GM18511 (cell line): ENCODE measurements around the gene B2M.
"Not testable (repeated sequence)": the region's sequence is repeated elsewhere in the genome, so short reads cannot be mapped to it uniquely, and the experiment has no call there.

Experiments
- ATAC-seq: cut with Tn5 transposase; IDR thresholded peaks from one replicate; pipeline ENCODE4 v1.9.1; 2021; ENCODE audit warnings: mild to moderate bottlenecking, moderate library complexity; ENCODE audit not compliant: unreplicated experiment

B2M gene

GRCh38 chr15:44697014-44697413 lies 14.3 kb upstream of the B2M start:
- ATAC-seq = no peak

DNA sequence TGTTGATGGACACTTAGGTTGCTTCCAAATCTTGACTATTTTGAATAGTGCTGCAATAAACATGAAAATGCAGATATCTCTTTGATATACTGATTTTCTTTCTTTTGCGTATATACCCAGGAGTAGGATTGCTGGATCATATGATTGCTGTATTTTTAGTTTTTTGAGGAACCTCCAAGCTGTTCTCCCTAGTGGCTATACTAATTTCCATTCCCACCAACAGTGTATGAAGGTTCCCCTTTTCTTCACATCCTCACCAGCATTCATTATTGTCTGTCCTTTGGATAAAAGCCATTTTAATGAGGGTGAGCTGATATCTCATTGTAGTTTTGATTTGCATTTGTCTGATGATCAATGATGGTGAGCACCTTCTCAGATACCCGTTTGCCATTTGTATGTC lies 12.7 kb upstream of the B2M start:
- no peak for ATAC-seq

DNA sequence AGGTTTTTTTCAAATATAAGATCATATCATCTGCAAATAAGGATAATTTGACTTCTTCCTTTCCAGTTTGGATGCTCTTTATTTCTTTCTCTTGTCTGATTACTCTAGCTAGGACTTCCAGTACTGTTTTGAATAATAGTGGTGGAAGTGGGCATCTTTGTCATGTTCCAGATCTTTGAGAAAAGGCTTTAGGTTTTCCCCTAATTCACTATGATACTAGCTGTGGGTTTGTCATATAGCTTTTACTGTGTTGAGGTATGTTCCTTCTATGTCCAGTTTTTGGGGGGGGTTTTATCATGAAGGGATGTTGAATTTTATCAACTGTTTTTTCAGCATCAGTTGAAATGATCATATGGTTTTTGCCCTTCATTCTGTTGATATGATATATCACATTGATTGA lies 10.6 kb upstream of the B2M start:
- not testable (repeated sequence) for ATAC-seq

DNA sequence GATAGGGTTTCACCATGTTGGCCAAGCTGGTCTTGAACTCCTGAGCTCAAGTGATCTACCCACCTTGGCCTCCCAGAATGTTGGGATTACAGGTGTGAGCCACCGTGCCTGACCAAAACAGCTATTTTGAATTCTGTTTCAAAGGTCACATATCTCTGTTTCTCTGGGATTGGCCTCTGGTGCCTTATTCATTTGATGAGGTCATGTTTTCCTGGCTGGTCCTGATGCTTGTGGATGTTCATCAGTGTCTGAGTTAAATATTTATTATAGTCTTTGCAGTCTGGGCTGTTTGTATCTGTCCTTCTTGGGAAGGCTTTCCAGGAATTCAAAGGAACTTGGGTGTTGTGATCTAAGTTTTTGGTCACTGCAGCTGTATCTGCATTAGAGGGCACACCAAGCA lies 5.3 kb upstream of the B2M start:
- ATAC-seq = no peak

GRCh38 chr15:44706401-44706800 lies 4.9 kb upstream of the B2M start:
- ATAC-seq = no peak

DNA sequence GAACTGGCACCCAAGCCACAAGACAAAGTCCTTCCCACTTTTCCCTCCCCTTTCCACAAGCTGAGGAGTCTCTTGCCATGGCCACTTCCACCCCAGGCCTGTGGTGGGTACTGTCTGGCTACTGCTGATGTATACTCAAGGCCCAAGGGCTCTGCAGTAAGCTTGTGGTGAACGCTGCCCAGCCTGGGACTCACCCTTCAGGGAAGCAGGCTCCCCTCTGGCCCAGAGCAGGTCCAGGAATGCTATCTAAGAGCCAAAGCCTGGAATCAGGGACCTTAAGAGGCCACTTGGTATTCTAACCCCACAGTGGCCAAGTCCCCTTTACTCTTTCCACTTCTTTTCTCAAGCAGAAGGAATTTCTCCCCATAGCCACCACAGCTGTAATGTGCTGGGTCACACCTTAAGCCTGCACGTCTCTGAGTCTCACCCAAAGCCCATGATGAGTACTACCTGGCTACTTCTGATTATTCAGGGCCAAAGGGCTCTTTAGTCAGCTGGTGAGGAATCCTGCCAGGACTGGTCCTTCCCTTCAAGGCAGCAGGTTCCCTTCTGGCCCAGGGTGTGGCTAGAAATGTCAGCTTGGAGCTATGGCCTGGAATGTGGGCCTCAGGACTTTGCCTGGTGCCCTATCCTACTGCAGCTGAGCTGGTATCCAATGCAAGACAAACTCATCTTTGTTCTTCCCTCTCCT lies 4.2 kb upstream of the B2M start:
- ATAC-seq = no peak

GRCh38 chr15:44710236-44711095 lies 851 bp upstream of the B2M start:
- peak; percentile 34 for ATAC-seq

- peak; percentile 16 for ATAC-seq
Measured at GRCh38 chr15:44711743-44712345, 527 bp downstream of the B2M start.

- ATAC-seq = peak; percentile 24
Measured at GRCh38 chr15:44712346-44713005, 1.2 kb downstream of the B2M start.

GRCh38 chr15:44713006-44713966 lies 2.0 kb downstream of the B2M start:
- ATAC-seq = no peak

GRCh38 chr15:44715142-44715796 lies 4.0 kb downstream of the B2M start:
- ATAC-seq = no peak

DNA sequence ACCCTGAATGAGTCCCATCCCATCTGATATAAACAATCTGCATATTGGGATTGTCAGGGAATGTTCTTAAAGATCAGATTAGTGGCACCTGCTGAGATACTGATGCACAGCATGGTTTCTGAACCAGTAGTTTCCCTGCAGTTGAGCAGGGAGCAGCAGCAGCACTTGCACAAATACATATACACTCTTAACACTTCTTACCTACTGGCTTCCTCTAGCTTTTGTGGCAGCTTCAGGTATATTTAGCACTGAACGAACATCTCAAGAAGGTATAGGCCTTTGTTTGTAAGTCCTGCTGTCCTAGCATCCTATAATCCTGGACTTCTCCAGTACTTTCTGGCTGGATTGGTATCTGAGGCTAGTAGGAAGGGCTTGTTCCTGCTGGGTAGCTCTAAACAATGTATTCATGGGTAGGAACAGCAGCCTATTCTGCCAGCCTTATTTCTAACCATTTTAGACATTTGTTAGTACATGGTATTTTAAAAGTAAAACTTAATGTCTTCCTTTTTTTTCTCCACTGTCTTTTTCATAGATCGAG lies 4.5 kb downstream of the B2M start:
- no peak for ATAC-seq

DNA sequence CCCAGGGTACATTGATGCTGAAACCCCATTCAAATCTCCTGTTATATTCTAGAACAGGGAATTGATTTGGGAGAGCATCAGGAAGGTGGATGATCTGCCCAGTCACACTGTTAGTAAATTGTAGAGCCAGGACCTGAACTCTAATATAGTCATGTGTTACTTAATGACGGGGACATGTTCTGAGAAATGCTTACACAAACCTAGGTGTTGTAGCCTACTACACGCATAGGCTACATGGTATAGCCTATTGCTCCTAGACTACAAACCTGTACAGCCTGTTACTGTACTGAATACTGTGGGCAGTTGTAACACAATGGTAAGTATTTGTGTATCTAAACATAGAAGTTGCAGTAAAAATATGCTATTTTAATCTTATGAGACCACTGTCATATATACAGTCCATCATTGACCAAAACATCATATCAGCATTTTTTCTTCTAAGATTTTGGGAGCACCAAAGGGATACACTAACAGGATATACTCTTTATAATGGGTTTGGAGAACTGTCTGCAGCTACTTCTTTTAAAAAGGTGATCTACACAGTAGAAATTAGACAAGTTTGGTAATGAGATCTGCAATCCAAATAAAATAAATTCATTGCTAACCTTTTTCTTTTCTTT lies 5.8 kb downstream of the B2M start:
- ATAC-seq = no peak

DNA sequence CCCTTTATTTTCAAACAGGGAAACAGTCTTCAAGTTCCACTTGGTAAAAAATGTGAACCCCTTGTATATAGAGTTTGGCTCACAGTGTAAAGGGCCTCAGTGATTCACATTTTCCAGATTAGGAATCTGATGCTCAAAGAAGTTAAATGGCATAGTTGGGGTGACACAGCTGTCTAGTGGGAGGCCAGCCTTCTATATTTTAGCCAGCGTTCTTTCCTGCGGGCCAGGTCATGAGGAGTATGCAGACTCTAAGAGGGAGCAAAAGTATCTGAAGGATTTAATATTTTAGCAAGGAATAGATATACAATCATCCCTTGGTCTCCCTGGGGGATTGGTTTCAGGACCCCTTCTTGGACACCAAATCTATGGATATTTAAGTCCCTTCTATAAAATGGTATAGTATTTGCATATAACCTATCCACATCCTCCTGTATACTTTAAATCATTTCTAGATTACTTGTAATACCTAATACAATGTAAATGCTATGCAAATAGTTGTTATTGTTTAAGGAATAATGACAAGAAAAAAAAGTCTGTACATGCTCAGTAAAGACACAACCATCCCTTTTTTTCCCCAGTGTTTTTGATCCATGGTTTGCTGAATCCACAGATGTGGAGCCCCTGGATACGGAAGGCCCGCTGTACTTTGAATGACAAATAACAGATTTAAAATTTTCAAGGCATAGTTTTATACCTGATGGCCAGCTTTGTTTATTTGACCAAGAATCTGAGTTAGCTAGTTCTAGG lies 7.0 kb downstream of the B2M start:
- no peak for ATAC-seq

- no peak for ATAC-seq
Measured at GRCh38 chr15:44718927-44719292, 7.6 kb downstream of the B2M start.

DNA sequence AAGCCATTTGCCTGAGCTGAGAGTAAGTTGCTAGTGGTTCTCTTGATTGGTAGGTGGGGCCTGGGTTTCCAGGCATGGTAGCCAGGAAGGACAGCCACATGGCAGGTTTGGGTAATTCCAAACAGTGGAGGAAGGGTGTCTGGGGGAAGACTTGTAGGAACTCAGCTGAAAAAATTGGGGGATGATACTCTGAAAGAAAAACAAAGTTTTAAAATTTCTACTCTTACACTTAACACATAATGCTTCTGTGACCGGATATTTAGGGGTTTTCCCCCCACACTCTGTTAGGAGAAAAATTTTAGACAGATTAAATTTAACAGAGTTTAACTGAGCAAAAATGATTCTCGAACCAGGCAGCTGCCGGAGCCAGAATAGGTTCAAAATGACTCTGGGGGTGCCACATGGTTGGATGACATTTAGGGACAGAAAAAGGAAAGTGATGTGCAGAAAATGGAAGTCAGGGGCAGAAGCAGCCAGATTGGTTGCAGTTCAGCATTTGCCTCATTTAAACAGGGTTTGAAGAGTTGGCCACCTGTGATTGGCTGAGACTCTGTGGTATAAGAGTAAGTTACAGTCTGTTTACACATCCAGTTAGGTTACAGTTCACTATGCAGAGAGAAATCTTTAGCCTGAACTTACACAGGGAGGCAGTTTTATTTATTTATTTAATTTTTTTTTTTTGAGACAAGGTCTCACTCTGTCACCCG lies 8.1 kb downstream of the B2M start:
- ATAC-seq = peak; percentile 51

DNA sequence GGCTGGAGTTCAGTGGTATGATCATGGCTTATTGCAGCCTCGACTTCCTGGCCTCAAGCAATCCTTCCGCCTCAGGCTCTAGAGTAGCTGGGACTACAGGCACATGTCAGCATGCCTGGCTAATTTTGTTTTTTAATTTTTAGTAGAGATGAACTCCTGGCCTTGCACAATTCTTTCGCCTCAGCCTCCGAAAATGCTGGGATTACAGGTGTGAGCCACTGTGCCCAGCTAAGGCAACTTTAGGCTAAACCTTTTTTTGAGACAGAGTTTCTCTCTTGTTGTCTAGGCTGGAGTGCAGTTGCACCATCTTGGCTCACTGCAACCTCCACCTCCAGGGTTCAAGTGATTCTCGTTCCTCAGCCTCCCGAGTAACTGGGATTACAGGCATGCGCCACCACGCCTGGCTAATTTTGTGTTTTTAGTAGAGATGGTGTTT lies 8.7 kb downstream of the B2M start:
- ATAC-seq = not testable (repeated sequence)
